Hematopoietic multipotent progenitor cell (in vitro differentiated cells): ENCODE data around the gene DVL3. TPM values are rescaled to one million over a fixed set of nuclear protein-coding genes. Genes with fewer than 3 reads are reported as not detected.

ENCODE experiments used
- DNase-seq, 3 donors: peaks; one replicate each; pipeline ENCODE4 v3.0.0-alpha.2; 2011 to 2015; ENCODE audit warnings: low read depth in 2 of 3, low spot score in 2 of 3
- total RNA-seq: library from RNA; depleted of rRNA; stranded (reverse); fragments of >200 nt; gene quantifications from one replicate; pipeline ENCODE4 v1.2.3, GENCODE V29; 2012

DVL3 gene
- total RNA-seq, 1 donor = 38.0 TPM

GRCh38 chr3:184209146-184209923 lies 54.2 kb downstream of the DVL3 start:
- no peak for DNase-seq

- DNase-seq = no peak
Measured at GRCh38 chr3:184211297-184211696, 56.1 kb downstream of the DVL3 start.

- DNase-seq = no peak
Measured at GRCh38 chr3:184211718-184212117, 56.5 kb downstream of the DVL3 start.

GRCh38 chr3:184218814-184219213 lies 63.6 kb downstream of the DVL3 start:
- no peak for DNase-seq

- DNase-seq = no peak
Measured at GRCh38 chr3:184222521-184222920, 67.3 kb downstream of the DVL3 start.

Other genes with a start within 250 kb of the DVL3 start
- 18.3 TPM for gene ABCC5, start 137.5 kb upstream of the DVL3 start, total RNA-seq
- gene HTR3D, start 123.6 kb upstream of the DVL3 start, total RNA-seq = not detected
- gene HTR3C, start 102.3 kb upstream of the DVL3 start, total RNA-seq = not detected
- gene HTR3E, start 58.3 kb upstream of the DVL3 start, total RNA-seq = not detected
- 60.3 TPM for gene EIF2B5, start 20.0 kb upstream of the DVL3 start, total RNA-seq
- 290 TPM for gene AP2M1, start 19.5 kb downstream of the DVL3 start, total RNA-seq
- 53.9 TPM for gene ABCF3, start 30.8 kb downstream of the DVL3 start, total RNA-seq
- under 0.01 TPM for gene VWA5B2, start 74.2 kb downstream of the DVL3 start, total RNA-seq
- 54.7 TPM for gene ALG3, start 93.6 kb downstream of the DVL3 start, total RNA-seq
- gene EEF1AKMT4, start 94.3 kb downstream of the DVL3 start, total RNA-seq = 9.7 TPM
- gene CAMK2N2, start 106.2 kb downstream of the DVL3 start, total RNA-seq = not detected
- gene ECE2, start 120.6 kb downstream of the DVL3 start, total RNA-seq = not detected
- 259 TPM for gene PSMD2, start 143.9 kb downstream of the DVL3 start, total RNA-seq
- 184 TPM for gene EIF4G1, start 159.2 kb downstream of the DVL3 start, total RNA-seq
- gene FAM131A, start 182.2 kb downstream of the DVL3 start, total RNA-seq = 17.0 TPM
- 3.5 TPM for gene CLCN2, start 206.2 kb downstream of the DVL3 start, total RNA-seq
- gene POLR2H, start 206.3 kb downstream of the DVL3 start, total RNA-seq = 46.9 TPM
- not detected for gene THPO, start 222.8 kb downstream of the DVL3 start, total RNA-seq
- gene CHRD, start 224.7 kb downstream of the DVL3 start, total RNA-seq = under 0.01 TPM